ENCODE results near the gene SSTR3.

SSTR3 gene

GRCh38 chr22:37175414-37176281 lies 36.6 kb downstream of the SSTR3 start:
- Histone ChIP-seq H3K27ac (ENCODE audit: low read depth, low read length, poor library complexity, severe bottlenecking) (no peak overlapping the region), H3K9ac (ENCODE audit: low read length) (no peak overlapping the region), H3K9me2 (ENCODE audit: low read depth, low read length) (no peaks in the 10 kb centered on the region), H3K27me3 (ENCODE audit: insufficient read depth, low read length) (peaks cover 32% of the 10 kb centered on the region), H2AFZ (ENCODE audit: low read length) (no peak overlapping the region), H3K4me3 (ENCODE audit: low read depth, low read length, poor library complexity, severe bottlenecking) (no peak overlapping the region), H3F3A (ENCODE audit: insufficient read depth, low read length) (no peaks in the 10 kb centered on the region), H3K4me2 (ENCODE audit: low read length) (no peak overlapping the region), H3K9me3 (ENCODE audit: low read length) (no peaks in the 10 kb centered on the region), H3K4me1 (ENCODE audit: insufficient read depth, low read length, severe bottlenecking) (peaks cover 6% of the 10 kb centered on the region), H3K36me3 (ENCODE audit: insufficient read depth, low read length) (no peaks in the 10 kb centered on the region), H4K20me1 (ENCODE audit: insufficient read depth, low read length) (no peaks in the 10 kb centered on the region), H3K79me2 (ENCODE audit: insufficient read depth, low read length) (no peaks in the 10 kb centered on the region)
- no peak for TF ChIP-seq EZH2 (IDR thresholded peaks at IDR 0.05; ENCODE audit: borderline replicate concordance, low read length)
- TF ChIP-seq, protein P1, sequence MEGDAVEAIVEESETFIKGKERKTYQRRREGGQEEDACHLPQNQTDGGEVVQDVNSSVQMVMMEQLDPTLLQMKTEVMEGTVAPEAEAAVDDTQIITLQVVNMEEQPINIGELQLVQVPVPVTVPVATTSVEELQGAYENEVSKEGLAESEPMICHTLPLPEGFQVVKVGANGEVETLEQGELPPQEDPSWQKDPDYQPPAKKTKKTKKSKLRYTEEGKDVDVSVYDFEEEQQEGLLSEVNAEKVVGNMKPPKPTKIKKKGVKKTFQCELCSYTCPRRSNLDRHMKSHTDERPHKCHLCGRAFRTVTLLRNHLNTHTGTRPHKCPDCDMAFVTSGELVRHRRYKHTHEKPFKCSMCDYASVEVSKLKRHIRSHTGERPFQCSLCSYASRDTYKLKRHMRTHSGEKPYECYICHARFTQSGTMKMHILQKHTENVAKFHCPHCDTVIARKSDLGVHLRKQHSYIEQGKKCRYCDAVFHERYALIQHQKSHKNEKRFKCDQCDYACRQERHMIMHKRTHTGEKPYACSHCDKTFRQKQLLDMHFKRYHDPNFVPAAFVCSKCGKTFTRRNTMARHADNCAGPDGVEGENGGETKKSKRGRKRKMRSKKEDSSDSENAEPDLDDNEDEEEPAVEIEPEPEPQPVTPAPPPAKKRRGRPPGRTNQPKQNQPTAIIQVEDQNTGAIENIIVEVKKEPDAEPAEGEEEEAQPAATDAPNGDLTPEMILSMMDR (IDR thresholded peaks at IDR 0.05; ENCODE audit: low read length), result no peak

GRCh38 chr22:37174964-37175363 lies 37.3 kb downstream of the SSTR3 start:
- H3K9ac ChIP-seq (ENCODE audit: low read length), result no peak overlapping the region
- H3K4me3 ChIP-seq (ENCODE audit: low read depth, low read length, poor library complexity, severe bottlenecking), result no peak overlapping the region
- no peaks in the 10 kb centered on the region for H3K9me3 ChIP-seq (ENCODE audit: low read length)
- H3K27me3 ChIP-seq (ENCODE audit: insufficient read depth, low read length), result peaks cover 32% of the 10 kb centered on the region
- H3K4me1 ChIP-seq (ENCODE audit: insufficient read depth, low read length, severe bottlenecking), result peaks cover 6% of the 10 kb centered on the region
- no peak for TF ChIP-seq EZH2 (IDR thresholded peaks at IDR 0.05; ENCODE audit: borderline replicate concordance, low read length)
- TF ChIP-seq, protein P1 (IDR thresholded peaks at IDR 0.05; ENCODE audit: low read length), result no peak
- no peaks in the 10 kb centered on the region for H3F3A ChIP-seq (ENCODE audit: insufficient read depth, low read length)
- no peak overlapping the region for H3K4me2 ChIP-seq (ENCODE audit: low read length)
- H3K79me2 ChIP-seq (ENCODE audit: insufficient read depth, low read length), result no peaks in the 10 kb centered on the region
- H3K9me2 ChIP-seq (ENCODE audit: low read depth, low read length), result no peaks in the 10 kb centered on the region
- no peak overlapping the region for H3K27ac ChIP-seq (ENCODE audit: low read depth, low read length, poor library complexity, severe bottlenecking)
- no peaks in the 10 kb centered on the region for H4K20me1 ChIP-seq (ENCODE audit: insufficient read depth, low read length)
- no peaks in the 10 kb centered on the region for H3K36me3 ChIP-seq (ENCODE audit: insufficient read depth, low read length)
- H2AFZ ChIP-seq (ENCODE audit: low read length), result no peak overlapping the region

DNA sequence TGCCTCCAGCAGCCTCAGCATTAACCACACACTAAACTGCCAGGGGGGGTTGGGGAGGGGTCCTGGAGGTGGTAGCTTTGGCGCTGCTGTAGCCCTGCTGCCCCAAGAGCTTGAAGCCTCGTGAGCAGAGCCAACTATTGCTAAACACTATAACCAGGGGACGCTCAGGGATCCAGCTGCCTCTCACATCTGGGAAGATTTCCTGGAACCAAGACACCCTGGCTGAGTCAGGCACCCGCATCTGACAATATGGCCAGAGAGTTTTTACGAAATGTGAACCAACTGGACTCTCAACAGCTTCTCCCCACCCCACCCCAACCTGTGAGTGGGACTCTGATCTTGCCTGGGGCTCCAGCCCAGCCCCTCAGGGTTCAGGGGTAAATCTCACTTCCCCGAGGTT lies 38.6 kb downstream of the SSTR3 start:
- TF ChIP-seq, protein P1 (IDR thresholded peaks at IDR 0.05; ENCODE audit: low read length), result no peak
- no peak for TF ChIP-seq EZH2 (IDR thresholded peaks at IDR 0.05; ENCODE audit: borderline replicate concordance, low read length)
- no peak overlapping the region for H3K27ac ChIP-seq (ENCODE audit: low read depth, low read length, poor library complexity, severe bottlenecking)
- H3K4me2 ChIP-seq (ENCODE audit: low read length), result no peak overlapping the region
- no peaks in the 10 kb centered on the region for H3K9me3 ChIP-seq (ENCODE audit: low read length)
- H3K4me3 ChIP-seq (ENCODE audit: low read depth, low read length, poor library complexity, severe bottlenecking), result no peak overlapping the region
- H3K36me3 ChIP-seq (ENCODE audit: insufficient read depth, low read length), result no peaks in the 10 kb centered on the region
- H3K79me2 ChIP-seq (ENCODE audit: insufficient read depth, low read length), result no peaks in the 10 kb centered on the region
- no peaks in the 10 kb centered on the region for H4K20me1 ChIP-seq (ENCODE audit: insufficient read depth, low read length)
- H3K9ac ChIP-seq (ENCODE audit: low read length), result no peak overlapping the region
- peaks cover 32% of the 10 kb centered on the region for H3K27me3 ChIP-seq (ENCODE audit: insufficient read depth, low read length)
- no peak overlapping the region for H2AFZ ChIP-seq (ENCODE audit: low read length)
- H3F3A ChIP-seq (ENCODE audit: insufficient read depth, low read length), result no peaks in the 10 kb centered on the region
- H3K9me2 ChIP-seq (ENCODE audit: low read depth, low read length), result no peaks in the 10 kb centered on the region
- H3K4me1 ChIP-seq (ENCODE audit: insufficient read depth, low read length, severe bottlenecking), result peaks cover 6% of the 10 kb centered on the region
